ENCODE data around the gene HS3ST5.

Gene HS3ST5

DNA sequence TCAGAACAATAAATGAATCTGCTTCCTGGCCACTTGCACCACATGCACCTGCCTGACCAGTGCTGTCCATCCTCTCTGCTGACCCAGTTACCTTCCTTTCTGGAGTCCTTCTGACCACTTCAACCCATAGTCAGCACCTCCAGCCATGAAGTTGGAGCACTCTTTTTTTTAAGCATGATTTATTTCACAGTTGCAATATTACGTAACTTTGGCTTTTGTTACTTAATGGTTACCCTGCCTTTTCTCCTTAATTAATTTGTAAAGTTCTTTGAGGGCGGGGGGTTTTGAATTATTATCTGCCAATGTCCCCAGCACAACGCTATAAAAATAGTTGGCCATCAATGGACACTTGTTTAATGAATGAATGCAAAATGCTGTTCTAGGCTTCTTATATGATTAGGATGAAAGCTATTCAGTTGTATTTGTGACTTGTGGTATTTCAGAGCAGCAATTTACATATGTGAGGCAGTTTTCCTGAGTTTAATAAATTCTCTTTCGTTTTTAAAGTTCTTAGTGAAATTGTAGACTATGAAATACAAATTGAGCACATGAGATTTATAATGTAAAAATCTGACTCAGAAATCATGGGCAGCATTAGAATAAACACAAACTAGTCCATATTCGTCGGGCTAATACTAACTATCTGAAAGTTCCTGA lies 180.0 kb downstream of the HS3ST5 start:
- no peak for DNase-seq (ENCODE audit: low read depth)
- H3K4me3 ChIP-seq (ENCODE audit: low read depth, low read length): no peak overlapping the region
- TF ChIP-seq, protein P1, sequence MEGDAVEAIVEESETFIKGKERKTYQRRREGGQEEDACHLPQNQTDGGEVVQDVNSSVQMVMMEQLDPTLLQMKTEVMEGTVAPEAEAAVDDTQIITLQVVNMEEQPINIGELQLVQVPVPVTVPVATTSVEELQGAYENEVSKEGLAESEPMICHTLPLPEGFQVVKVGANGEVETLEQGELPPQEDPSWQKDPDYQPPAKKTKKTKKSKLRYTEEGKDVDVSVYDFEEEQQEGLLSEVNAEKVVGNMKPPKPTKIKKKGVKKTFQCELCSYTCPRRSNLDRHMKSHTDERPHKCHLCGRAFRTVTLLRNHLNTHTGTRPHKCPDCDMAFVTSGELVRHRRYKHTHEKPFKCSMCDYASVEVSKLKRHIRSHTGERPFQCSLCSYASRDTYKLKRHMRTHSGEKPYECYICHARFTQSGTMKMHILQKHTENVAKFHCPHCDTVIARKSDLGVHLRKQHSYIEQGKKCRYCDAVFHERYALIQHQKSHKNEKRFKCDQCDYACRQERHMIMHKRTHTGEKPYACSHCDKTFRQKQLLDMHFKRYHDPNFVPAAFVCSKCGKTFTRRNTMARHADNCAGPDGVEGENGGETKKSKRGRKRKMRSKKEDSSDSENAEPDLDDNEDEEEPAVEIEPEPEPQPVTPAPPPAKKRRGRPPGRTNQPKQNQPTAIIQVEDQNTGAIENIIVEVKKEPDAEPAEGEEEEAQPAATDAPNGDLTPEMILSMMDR (IDR thresholded peaks at IDR 0.05; ENCODE audit: insufficient read depth, low read depth, low read length, missing control alignments): no peak

DNA sequence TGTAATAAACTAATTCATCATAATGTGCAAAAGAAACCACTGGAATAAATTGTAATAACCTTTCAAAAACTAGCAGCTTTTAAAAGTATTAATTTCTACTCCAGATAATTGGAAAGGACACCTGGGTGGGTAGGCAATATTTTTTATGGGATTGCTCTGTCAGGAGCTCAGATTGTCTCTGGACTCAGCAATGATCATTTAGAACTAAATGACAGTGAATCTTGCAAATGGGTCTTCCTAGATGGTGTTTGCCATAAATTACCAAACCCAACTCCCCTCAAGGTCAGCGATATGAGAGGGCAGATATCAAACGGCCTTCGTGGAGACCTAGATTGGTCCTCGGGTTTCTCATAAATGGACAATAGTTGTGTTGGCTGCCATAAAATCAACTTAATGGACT lies 181.9 kb downstream of the HS3ST5 start:
- TF ChIP-seq, protein P1 (IDR thresholded peaks at IDR 0.05; ENCODE audit: insufficient read depth, low read depth, low read length, missing control alignments): no peak
- H3K4me3 ChIP-seq (ENCODE audit: low read depth, low read length): no peak overlapping the region
- DNase-seq (ENCODE audit: low read depth): no peak

DNA sequence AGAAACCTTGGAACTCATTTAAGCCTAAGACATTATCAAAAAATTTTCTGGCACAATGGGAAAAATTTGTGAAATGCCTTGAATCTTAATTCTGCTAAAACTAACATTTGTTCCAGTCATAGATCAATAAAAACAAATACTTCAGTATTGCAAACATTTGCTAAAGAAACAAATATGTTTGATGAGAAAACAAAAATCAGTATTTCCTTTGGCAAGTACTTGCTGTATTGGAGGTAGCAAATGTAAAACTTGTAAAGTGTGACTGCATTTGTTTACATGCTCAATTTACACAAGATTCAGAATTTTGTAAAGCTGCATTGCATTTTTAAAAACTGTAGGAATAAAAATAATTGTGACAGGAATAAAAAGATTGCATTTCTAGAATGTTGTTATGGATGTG lies 183.1 kb downstream of the HS3ST5 start:
- TF ChIP-seq, protein P1 (IDR thresholded peaks at IDR 0.05; ENCODE audit: insufficient read depth, low read depth, low read length, missing control alignments): no peak
- no peak overlapping the region for H3K4me3 ChIP-seq (ENCODE audit: low read depth, low read length)
- no peak for DNase-seq (ENCODE audit: low read depth)

DNA sequence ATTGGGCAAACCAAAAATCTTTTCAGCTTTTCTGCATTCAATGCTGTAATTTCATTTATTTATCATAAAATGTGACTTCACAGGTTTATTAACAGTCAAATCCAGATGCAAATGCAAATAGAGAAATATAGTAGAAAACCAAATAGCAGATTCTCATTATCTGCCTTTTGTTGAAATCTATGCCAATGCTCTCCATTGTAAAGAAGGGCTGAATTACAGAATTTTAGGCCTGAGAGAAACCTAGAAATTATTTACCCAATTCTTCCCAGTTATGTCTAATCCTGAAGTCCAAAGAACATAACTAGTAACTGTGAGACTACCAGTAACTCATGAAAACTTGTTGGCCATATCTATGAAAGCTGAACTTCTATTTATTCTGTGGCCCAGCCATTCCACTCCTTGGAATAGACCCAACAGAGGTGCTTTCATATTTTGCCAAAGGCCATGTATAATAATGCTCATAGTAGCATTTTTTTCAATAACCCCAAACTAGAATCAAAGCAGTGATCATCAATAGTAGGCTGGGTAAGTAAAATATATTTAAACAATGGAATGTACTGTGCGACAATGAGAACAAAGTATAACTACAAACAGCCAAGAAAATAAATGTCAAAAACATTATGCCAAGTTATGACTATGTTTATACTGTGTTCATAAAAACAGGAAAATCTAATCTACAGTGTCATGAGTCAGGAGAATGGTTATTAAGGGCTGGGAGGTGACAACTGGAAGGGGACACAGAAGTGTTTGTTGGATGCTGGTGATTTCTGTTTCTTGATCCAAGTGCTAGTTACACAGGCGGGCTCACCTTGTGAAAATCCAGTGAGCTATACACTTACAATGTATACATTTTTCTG lies 183.8 kb downstream of the HS3ST5 start:
- no peak overlapping the region for H3K4me3 ChIP-seq (ENCODE audit: low read depth, low read length)
- no peak for DNase-seq (ENCODE audit: low read depth)
- TF ChIP-seq, protein P1 (IDR thresholded peaks at IDR 0.05; ENCODE audit: insufficient read depth, low read depth, low read length, missing control alignments): no peak

DNA sequence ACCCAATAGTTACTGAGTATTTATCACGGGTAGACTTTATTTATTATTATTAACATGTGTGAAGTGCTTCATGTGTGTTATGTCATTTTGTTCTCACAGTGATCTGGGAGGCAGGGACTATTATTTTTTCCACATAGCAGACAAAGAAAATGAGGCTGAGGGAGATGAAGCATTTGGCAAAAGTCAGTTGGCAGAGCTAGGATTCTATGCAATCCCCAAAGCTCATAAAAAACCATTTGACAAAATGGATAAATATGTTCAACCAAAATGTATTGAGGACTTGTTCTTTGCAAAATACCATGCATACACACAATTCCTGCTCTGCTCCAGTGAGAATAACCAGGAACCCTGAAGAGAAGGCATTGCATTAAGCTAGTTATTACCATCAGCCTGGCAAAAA lies 184.4 kb downstream of the HS3ST5 start:
- TF ChIP-seq, protein P1 (IDR thresholded peaks at IDR 0.05; ENCODE audit: insufficient read depth, low read depth, low read length, missing control alignments): no peak
- H3K4me3 ChIP-seq (ENCODE audit: low read depth, low read length): no peak overlapping the region
- no peak for DNase-seq (ENCODE audit: low read depth)

DNA sequence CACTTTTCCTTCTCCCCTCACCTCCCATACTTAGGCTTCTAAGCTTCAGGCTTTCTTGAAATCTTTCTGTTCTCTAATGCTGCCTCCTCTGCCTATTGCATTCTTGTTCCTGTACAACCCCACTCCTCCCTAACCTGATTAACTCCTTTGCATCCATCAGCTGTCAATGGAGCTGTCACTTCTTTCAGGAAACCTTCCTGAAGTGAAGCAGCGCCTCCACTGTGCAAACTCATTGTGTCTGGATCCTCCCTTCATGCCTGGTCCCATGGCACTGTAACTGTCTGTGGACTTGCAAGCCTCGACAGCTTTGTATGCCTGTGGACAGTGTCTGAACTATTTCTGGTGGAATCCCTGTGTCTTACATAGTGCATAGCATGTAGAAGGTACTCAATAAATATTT lies 185.0 kb downstream of the HS3ST5 start:
- no peak overlapping the region for H3K4me3 ChIP-seq (ENCODE audit: low read depth, low read length)
- DNase-seq (ENCODE audit: low read depth): no peak
- TF ChIP-seq, protein P1 (IDR thresholded peaks at IDR 0.05; ENCODE audit: insufficient read depth, low read depth, low read length, missing control alignments): no peak

All from GM12865 (cell line).